ENCODE data around the gene GMCL1.
"Not testable (repeated sequence)": the region's sequence is repeated elsewhere in the genome, so short reads cannot be mapped to it uniquely, and the experiment has no call there.

The GMCL1 gene

DNA sequence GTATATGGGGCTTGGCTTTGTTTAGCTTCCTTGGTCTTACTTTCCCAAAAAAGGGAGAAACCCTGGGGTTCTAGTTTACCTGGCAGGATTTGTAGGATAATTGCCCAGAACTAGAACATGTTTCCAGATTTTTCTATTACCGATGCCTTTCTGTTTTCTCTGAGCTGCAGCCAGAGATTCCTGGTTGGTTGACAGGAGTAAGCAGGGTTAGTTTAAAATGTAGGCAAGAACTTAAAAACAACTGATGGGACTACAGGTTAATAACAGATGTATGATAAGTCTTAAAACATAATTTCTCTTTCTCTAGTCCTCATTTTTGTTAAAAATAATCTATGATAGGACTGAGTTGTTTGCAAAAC, 38.9 kb upstream of the GMCL1 start:
- no peak overlapping the region for H3K9ac ChIP-seq (ENCODE audit: low read depth in 1 of 2, low read length in 2 of 2)
- H3K27ac ChIP-seq (ENCODE audit: low read depth in 2 of 2, low read length in 2 of 2) = peak overlapping the region; percentile 56 to 61
- peaks cover 15 to 20% of the 10 kb centered on the region in 2 donors for H3K36me3 ChIP-seq (ENCODE audit: control insufficient read depth in 2 of 2, insufficient read depth in 2 of 2, low read length in 2 of 2)
- no peaks in the 10 kb centered on the region for H3K27me3 ChIP-seq (ENCODE audit: control insufficient read depth in 2 of 2, insufficient read depth in 2 of 2, low read length in 2 of 2)
- peak overlapping the region in 1 of 2 donors; percentile 62 for H3K4me3 ChIP-seq (ENCODE audit: low read length in 2 of 2)
- no peaks in the 10 kb centered on the region for H3K9me3 ChIP-seq (ENCODE audit: control insufficient read depth in 2 of 2, low read length in 2 of 2)
- peaks cover 4 to 9% of the 10 kb centered on the region in 2 donors for H3K4me1 ChIP-seq (ENCODE audit: control insufficient read depth in 2 of 2, insufficient read depth in 2 of 2, low read length in 2 of 2)

DNA sequence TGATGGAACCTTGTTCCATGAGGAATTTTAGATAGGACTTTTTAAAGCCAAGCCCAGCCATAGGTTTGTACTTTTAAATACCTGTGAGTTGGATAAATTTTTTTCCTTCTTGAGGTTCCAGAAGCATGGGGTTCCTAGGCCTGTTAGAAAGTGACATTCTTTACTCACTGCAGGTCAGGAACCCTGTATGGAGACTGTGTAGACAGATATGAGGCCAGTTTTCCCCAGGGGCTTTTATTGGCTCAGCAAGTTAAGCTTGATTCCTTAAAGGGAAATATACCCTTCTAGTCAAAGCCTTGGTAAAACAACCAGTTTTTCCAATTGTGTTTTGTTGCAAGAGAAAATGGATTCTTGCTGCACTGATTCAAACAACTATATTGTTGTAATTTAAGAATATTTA, 38.4 kb upstream of the GMCL1 start:
- Histone ChIP-seq H3K9ac (ENCODE audit: low read depth in 1 of 2, low read length in 2 of 2) (no peak overlapping the region), H3K9me3 (ENCODE audit: control insufficient read depth in 2 of 2, low read length in 2 of 2) (no peaks in the 10 kb centered on the region), H3K27me3 (ENCODE audit: control insufficient read depth in 2 of 2, insufficient read depth in 2 of 2, low read length in 2 of 2) (no peaks in the 10 kb centered on the region), H3K27ac (ENCODE audit: low read depth in 2 of 2, low read length in 2 of 2) (no peak overlapping the region), H3K4me3 (ENCODE audit: low read length in 2 of 2) (peak overlapping the region in 1 of 2 donors; percentile 3), H3K4me1 (ENCODE audit: control insufficient read depth in 2 of 2, insufficient read depth in 2 of 2, low read length in 2 of 2) (peaks cover 4 to 9% of the 10 kb centered on the region in 2 donors), H3K36me3 (ENCODE audit: control insufficient read depth in 2 of 2, insufficient read depth in 2 of 2, low read length in 2 of 2) (peaks cover 11 to 22% of the 10 kb centered on the region in 2 donors)

DNA sequence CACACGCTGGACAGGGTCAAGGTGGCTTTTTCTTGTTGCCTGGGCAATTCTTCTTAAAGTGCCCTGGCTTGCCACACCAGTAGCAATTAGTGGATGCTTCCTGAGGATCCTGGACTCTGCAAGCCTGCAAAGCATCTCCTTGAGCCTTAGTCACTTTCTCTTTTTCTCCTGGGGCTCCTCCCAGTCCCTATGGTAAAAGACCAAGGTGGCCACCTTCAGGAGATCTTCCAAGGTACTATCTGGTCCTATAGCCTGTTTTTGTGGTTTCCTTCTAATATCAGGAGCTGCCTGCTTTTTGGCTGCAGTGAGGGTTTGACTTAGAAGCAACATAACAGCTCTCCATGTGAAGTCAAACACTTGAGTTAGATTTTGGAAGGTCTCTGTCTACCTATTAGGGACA, 33.3 kb upstream of the GMCL1 start:
- Histone ChIP-seq H3K9ac (ENCODE audit: low read depth in 1 of 2, low read length in 2 of 2) (no peak overlapping the region), H3K4me3 (ENCODE audit: low read length in 2 of 2) (no peak overlapping the region), H3K36me3 (ENCODE audit: control insufficient read depth in 2 of 2, insufficient read depth in 2 of 2, low read length in 2 of 2) (peaks cover 0 to 11% of the 10 kb centered on the region in 2 donors), H3K9me3 (ENCODE audit: control insufficient read depth in 2 of 2, low read length in 2 of 2) (no peaks in the 10 kb centered on the region), H3K27ac (ENCODE audit: low read depth in 2 of 2, low read length in 2 of 2) (no peak overlapping the region), H3K27me3 (ENCODE audit: control insufficient read depth in 2 of 2, insufficient read depth in 2 of 2, low read length in 2 of 2) (no peaks in the 10 kb centered on the region), H3K4me1 (ENCODE audit: control insufficient read depth in 2 of 2, insufficient read depth in 2 of 2, low read length in 2 of 2) (peaks cover 19 to 24% of the 10 kb centered on the region in 2 donors)

DNA sequence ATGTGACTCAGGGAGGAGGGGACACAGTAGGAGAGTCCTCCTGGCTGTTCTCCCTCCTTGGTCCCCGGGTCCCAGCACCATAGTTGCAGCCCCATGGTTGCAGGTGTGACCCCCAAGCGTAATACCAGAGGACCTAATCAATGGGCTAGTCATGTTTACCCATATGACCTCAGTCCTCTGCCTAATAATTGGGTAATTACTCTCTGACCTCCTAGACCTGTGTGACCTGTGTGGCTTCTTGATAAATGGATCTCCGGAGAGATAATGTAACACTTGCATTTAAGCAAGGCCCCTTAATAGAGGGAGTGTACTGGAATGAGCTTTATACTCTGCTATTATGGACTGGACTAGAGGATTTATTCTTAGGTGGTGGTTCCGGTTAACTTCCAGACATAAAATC, 32.2 kb upstream of the GMCL1 start:
- peaks cover 0 to 11% of the 10 kb centered on the region in 2 donors for H3K36me3 ChIP-seq (ENCODE audit: control insufficient read depth in 2 of 2, insufficient read depth in 2 of 2, low read length in 2 of 2)
- H3K9ac ChIP-seq (ENCODE audit: low read depth in 1 of 2, low read length in 2 of 2) = no peak overlapping the region
- peak overlapping the region in 1 of 2 donors; percentile 46 for H3K27ac ChIP-seq (ENCODE audit: low read depth in 2 of 2, low read length in 2 of 2)
- H3K4me3 ChIP-seq (ENCODE audit: low read length in 2 of 2) = no peak overlapping the region
- H3K4me1 ChIP-seq (ENCODE audit: control insufficient read depth in 2 of 2, insufficient read depth in 2 of 2, low read length in 2 of 2) = peaks cover 19 to 24% of the 10 kb centered on the region in 2 donors
- H3K9me3 ChIP-seq (ENCODE audit: control insufficient read depth in 2 of 2, low read length in 2 of 2) = no peaks in the 10 kb centered on the region
- H3K27me3 ChIP-seq (ENCODE audit: control insufficient read depth in 2 of 2, insufficient read depth in 2 of 2, low read length in 2 of 2) = no peaks in the 10 kb centered on the region

DNA sequence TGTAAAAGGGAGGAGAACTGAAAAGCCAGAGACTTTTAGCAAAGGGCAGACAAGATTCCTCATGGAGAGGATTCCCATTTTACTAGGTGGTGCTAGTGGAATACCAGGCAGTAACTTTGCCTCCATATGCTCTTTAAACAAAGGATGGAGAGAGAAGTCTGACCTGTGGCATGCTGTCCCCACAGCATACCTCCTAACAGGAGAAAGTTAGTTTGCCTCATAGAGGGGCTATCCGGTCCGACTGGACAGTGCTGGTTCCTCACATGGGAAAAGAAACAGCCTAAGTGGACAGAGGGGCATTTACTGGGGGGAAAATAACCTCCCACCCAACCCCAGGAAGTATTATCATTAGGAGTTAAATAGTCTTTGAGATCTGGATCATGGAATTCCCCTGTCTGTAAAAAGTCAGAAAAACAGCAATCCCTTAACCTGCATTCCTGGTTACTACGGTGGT, 31.6 kb upstream of the GMCL1 start:
- H3K4me1 ChIP-seq (ENCODE audit: control insufficient read depth in 2 of 2, insufficient read depth in 2 of 2, low read length in 2 of 2) = peaks cover 19 to 24% of the 10 kb centered on the region in 2 donors
- no peaks in the 10 kb centered on the region for H3K9me3 ChIP-seq (ENCODE audit: control insufficient read depth in 2 of 2, low read length in 2 of 2)
- peak overlapping the region in 1 of 2 donors; percentile 46 for H3K27ac ChIP-seq (ENCODE audit: low read depth in 2 of 2, low read length in 2 of 2)
- H3K9ac ChIP-seq (ENCODE audit: low read depth in 1 of 2, low read length in 2 of 2) = no peak overlapping the region
- peaks cover 0 to 11% of the 10 kb centered on the region in 2 donors for H3K36me3 ChIP-seq (ENCODE audit: control insufficient read depth in 2 of 2, insufficient read depth in 2 of 2, low read length in 2 of 2)
- no peaks in the 10 kb centered on the region for H3K27me3 ChIP-seq (ENCODE audit: control insufficient read depth in 2 of 2, insufficient read depth in 2 of 2, low read length in 2 of 2)
- H3K4me3 ChIP-seq (ENCODE audit: low read length in 2 of 2) = peak overlapping the region; percentile 22 to 63

DNA sequence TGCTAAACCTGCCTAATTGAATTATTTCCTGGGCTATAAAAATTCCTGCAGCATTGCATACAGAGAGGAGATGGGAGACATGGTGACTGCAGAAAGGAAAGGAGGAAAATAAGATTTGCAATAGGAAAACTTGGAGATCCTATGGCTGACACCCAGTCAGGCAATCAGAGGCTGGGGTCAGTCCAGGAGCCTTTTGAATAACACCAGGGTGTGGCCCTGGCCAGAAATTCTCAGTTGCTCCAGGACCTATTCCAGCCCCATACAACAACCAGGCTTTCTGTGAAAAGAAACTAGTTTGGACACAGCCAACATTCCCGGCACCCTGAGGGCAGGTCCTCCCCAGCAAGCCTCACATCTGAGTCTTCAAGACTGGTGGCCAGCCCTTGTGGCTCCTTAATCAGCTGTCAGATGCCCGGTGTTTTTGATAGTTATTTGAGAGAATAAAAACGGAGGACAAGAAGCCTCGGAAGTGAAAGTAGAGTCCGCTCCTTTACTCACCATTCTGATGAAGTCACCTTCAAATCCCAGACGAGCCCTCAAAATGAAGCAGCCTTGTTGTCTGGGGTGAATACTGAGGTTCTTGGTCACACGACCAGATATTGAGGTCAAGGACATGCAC, 31.1 kb upstream of the GMCL1 start:
- peak overlapping the region; percentile 16 to 46 for H3K27ac ChIP-seq (ENCODE audit: low read depth in 2 of 2, low read length in 2 of 2)
- peaks cover 19 to 24% of the 10 kb centered on the region in 2 donors for H3K4me1 ChIP-seq (ENCODE audit: control insufficient read depth in 2 of 2, insufficient read depth in 2 of 2, low read length in 2 of 2)
- no peaks in the 10 kb centered on the region for H3K9me3 ChIP-seq (ENCODE audit: control insufficient read depth in 2 of 2, low read length in 2 of 2)
- H3K4me3 ChIP-seq (ENCODE audit: low read length in 2 of 2) = peak overlapping the region; percentile 22 to 63
- H3K9ac ChIP-seq (ENCODE audit: low read depth in 1 of 2, low read length in 2 of 2) = peak overlapping the region in 1 of 2 donors; percentile 4
- no peaks in the 10 kb centered on the region for H3K27me3 ChIP-seq (ENCODE audit: control insufficient read depth in 2 of 2, insufficient read depth in 2 of 2, low read length in 2 of 2)
- H3K36me3 ChIP-seq (ENCODE audit: control insufficient read depth in 2 of 2, insufficient read depth in 2 of 2, low read length in 2 of 2) = peaks cover 0 to 11% of the 10 kb centered on the region in 2 donors

DNA sequence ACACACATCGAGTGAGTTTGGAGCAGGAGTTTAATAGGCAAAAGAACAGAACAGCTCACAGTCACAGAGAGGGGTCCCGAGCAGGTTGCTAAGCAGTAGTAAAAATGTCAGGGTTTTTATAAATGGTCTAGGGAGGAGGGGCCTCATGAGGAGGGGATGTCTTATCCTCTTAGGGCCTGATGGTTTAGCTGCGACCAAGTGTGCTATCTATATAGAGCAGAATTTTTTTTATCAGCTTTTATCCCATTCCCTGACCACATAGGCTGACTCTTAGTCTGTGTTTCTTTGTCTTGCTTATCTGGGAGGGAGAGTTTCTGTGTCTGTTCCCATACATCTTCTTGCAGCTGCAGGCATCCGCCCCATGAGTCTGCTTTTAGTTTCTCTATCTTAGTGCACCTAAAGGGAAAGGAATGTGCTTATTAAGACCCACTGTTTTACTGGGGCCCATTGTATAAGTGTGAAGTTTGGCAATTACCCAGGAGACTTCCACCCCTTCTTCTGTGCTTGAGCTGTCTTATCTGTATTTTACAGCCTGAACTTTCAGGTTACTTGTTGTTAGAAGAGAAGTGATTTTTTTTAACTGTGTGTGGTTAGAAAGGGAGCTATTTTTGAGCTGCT, 30.4 kb upstream of the GMCL1 start:
- H3K4me1 ChIP-seq (ENCODE audit: control insufficient read depth in 2 of 2, insufficient read depth in 2 of 2, low read length in 2 of 2) = peaks cover 19 to 24% of the 10 kb centered on the region in 2 donors
- H3K4me3 ChIP-seq (ENCODE audit: low read length in 2 of 2) = peak overlapping the region; percentile 22 to 63
- H3K27ac ChIP-seq (ENCODE audit: low read depth in 2 of 2, low read length in 2 of 2) = peak overlapping the region; percentile 16 to 46
- peaks cover 0 to 9% of the 10 kb centered on the region in 2 donors for H3K36me3 ChIP-seq (ENCODE audit: control insufficient read depth in 2 of 2, insufficient read depth in 2 of 2, low read length in 2 of 2)
- H3K9me3 ChIP-seq (ENCODE audit: control insufficient read depth in 2 of 2, low read length in 2 of 2) = no peaks in the 10 kb centered on the region
- H3K27me3 ChIP-seq (ENCODE audit: control insufficient read depth in 2 of 2, insufficient read depth in 2 of 2, low read length in 2 of 2) = no peaks in the 10 kb centered on the region
- H3K9ac ChIP-seq (ENCODE audit: low read depth in 1 of 2, low read length in 2 of 2) = peak overlapping the region; percentile 4 to 36

DNA sequence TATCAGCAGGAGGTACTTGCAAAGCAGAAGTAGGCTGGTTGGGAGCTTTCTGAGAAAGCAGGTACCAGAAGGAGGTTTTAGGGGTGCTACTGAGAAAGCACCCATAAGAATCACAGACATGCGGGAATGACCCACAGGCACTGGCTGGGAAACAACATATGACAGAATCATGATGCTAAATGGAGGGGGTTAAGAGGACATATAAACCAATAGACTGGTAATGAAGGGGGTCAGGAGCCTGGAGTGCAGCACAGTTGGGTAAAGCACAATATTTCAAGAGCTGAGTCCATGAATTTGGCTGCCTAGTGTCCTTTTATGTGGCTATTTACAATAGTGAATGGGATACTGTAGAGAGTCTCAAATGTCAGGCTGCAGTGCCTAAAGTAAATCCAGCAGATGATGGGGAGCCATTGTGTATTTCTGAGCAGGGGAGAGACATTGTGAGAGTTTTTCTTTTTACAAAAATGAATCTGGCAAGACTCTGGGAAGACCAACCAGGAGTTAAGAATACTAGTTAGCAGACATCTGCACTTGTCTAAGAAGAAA, 27.6 kb upstream of the GMCL1 start:
- Histone ChIP-seq H3K9ac (ENCODE audit: low read depth in 1 of 2, low read length in 2 of 2) (no peak overlapping the region), H3K36me3 (ENCODE audit: control insufficient read depth in 2 of 2, insufficient read depth in 2 of 2, low read length in 2 of 2) (peaks cover 16 to 22% of the 10 kb centered on the region in 2 donors), H3K27me3 (ENCODE audit: control insufficient read depth in 2 of 2, insufficient read depth in 2 of 2, low read length in 2 of 2) (no peaks in the 10 kb centered on the region), H3K4me1 (ENCODE audit: control insufficient read depth in 2 of 2, insufficient read depth in 2 of 2, low read length in 2 of 2) (peaks cover 19 to 24% of the 10 kb centered on the region in 2 donors), H3K9me3 (ENCODE audit: control insufficient read depth in 2 of 2, low read length in 2 of 2) (no peaks in the 10 kb centered on the region), H3K4me3 (ENCODE audit: low read length in 2 of 2) (no peak overlapping the region), H3K27ac (ENCODE audit: low read depth in 2 of 2, low read length in 2 of 2) (no peak overlapping the region)

DNA sequence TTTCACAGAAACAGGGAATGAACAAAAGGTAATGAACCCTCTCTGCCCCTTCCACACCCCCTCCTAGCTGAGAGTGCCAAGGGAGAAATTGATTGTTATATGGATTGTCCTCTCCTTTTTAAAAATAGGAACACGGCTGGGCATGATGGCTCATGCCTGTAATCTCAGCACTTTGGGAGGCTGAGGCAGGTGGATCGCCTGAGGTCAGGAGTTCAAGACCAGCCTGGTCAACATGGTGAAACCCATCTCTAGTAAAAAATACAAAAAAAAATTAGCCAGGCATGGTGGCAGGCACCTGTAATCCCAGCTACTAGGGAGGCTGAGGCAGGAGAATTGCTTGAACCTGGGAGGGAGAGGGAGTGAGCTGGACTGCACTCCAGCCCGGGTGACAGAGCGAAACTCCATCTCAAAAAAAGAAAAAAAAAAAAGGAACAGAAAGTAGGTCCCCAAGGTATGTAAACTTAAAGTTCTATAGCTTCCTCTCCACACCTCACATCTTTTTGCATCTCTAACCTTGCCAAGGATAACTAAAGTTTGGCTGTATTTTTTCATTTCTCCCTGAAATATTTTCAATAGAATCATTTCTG, 26.6 kb upstream of the GMCL1 start:
- H3K9ac ChIP-seq (ENCODE audit: low read depth in 1 of 2, low read length in 2 of 2); H3K4me3 ChIP-seq (ENCODE audit: low read length in 2 of 2); H3K27ac ChIP-seq (ENCODE audit: low read depth in 2 of 2, low read length in 2 of 2); H3K9me3 ChIP-seq (ENCODE audit: control insufficient read depth in 2 of 2, low read length in 2 of 2); H3K27me3 ChIP-seq (ENCODE audit: control insufficient read depth in 2 of 2, insufficient read depth in 2 of 2, low read length in 2 of 2): not testable (repeated sequence)
- peaks cover 24 to 29% of the 10 kb centered on the region in 2 donors for H3K36me3 ChIP-seq (ENCODE audit: control insufficient read depth in 2 of 2, insufficient read depth in 2 of 2, low read length in 2 of 2)
- H3K4me1 ChIP-seq (ENCODE audit: control insufficient read depth in 2 of 2, insufficient read depth in 2 of 2, low read length in 2 of 2) = peaks cover 13 to 18% of the 10 kb centered on the region in 2 donors

DNA sequence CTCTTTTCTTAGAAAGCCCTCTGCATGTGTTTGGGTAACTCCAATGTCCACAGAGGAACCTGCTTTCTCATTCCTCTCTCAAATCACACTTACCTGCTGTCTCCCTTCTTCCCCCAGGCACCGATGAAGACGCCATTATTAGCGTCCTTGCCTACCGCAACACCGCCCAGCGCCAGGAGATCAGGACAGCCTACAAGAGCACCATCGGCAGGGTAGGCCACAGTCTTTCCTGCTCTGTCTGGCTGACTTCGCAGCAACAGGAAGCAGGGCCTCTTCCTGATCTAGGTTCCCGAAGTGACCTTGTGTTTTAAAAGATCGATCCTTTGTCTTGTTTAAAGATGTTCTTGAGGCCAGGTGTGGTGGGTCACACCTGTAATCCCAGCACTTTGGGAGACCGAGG, 25.0 kb upstream of the GMCL1 start:
- no peak overlapping the region for H3K4me3 ChIP-seq (ENCODE audit: low read length in 2 of 2)
- H3K27me3 ChIP-seq (ENCODE audit: control insufficient read depth in 2 of 2, insufficient read depth in 2 of 2, low read length in 2 of 2) = no peaks in the 10 kb centered on the region
- H3K36me3 ChIP-seq (ENCODE audit: control insufficient read depth in 2 of 2, insufficient read depth in 2 of 2, low read length in 2 of 2) = peaks cover 36 to 42% of the 10 kb centered on the region in 2 donors
- H3K9ac ChIP-seq (ENCODE audit: low read depth in 1 of 2, low read length in 2 of 2) = no peak overlapping the region
- H3K4me1 ChIP-seq (ENCODE audit: control insufficient read depth in 2 of 2, insufficient read depth in 2 of 2, low read length in 2 of 2) = peaks cover 2 to 3% of the 10 kb centered on the region in 2 donors
- no peaks in the 10 kb centered on the region for H3K9me3 ChIP-seq (ENCODE audit: control insufficient read depth in 2 of 2, low read length in 2 of 2)
- H3K27ac ChIP-seq (ENCODE audit: low read depth in 2 of 2, low read length in 2 of 2) = no peak overlapping the region

Data from mucosa of rectum (tissue), 2 donors.